ENCODE results near the gene ARHGDIB.

Gene ARHGDIB

GRCh38 chr12:14907953-14908352, 53.4 kb downstream of the ARHGDIB start:
- Histone ChIP-seq H3K9me3 (ENCODE audit: insufficient read depth, low read depth, low read length) (no peaks in the 10 kb centered on the region), H3K27ac (ENCODE audit: low read depth, low read length) (no peak overlapping the region), H3K27me3 (ENCODE audit: insufficient read depth, low read length) (no peaks in the 10 kb centered on the region), H3K36me3 (ENCODE audit: insufficient read depth, low read length) (no peaks in the 10 kb centered on the region), H3K4me3 (ENCODE audit: low read length) (no peak overlapping the region), H3K9ac (ENCODE audit: low read depth, low read length) (no peak overlapping the region), H3K4me1 (ENCODE audit: insufficient read depth, low read length) (no peaks in the 10 kb centered on the region)
- WGBS, result 88% methylated on average over 1 of the region's 1 CpG

DNA sequence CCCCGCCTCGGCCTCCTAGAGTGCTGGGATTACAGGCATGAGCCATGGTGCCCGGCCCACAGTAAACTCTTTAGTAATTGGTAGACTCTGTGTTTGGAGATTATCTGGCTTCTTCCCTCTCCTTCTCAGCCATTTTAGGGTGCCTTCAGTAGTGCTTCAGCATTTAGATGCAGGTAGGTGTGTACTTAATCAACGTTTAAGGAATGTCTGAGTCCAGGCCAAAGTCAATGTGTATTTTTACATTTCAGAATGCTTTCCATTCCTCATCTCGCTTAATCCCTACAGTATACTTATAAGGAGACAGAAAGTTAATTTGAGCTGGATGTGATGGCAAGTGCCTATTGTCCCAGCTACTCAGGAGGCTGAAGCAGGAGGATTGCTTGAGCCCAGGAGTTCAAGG, 55.3 kb downstream of the ARHGDIB start:
- no peaks in the 10 kb centered on the region for H3K4me1 ChIP-seq (ENCODE audit: insufficient read depth, low read length)
- 93% methylated on average over 3 of the region's 5 CpGs for WGBS
- no peaks in the 10 kb centered on the region for H3K36me3 ChIP-seq (ENCODE audit: insufficient read depth, low read length)
- H3K9ac ChIP-seq (ENCODE audit: low read depth, low read length), result no peak overlapping the region
- no peak overlapping the region for H3K27ac ChIP-seq (ENCODE audit: low read depth, low read length)
- no peaks in the 10 kb centered on the region for H3K9me3 ChIP-seq (ENCODE audit: insufficient read depth, low read depth, low read length)
- H3K4me3 ChIP-seq (ENCODE audit: low read length), result no peak overlapping the region
- no peaks in the 10 kb centered on the region for H3K27me3 ChIP-seq (ENCODE audit: insufficient read depth, low read length)

DNA sequence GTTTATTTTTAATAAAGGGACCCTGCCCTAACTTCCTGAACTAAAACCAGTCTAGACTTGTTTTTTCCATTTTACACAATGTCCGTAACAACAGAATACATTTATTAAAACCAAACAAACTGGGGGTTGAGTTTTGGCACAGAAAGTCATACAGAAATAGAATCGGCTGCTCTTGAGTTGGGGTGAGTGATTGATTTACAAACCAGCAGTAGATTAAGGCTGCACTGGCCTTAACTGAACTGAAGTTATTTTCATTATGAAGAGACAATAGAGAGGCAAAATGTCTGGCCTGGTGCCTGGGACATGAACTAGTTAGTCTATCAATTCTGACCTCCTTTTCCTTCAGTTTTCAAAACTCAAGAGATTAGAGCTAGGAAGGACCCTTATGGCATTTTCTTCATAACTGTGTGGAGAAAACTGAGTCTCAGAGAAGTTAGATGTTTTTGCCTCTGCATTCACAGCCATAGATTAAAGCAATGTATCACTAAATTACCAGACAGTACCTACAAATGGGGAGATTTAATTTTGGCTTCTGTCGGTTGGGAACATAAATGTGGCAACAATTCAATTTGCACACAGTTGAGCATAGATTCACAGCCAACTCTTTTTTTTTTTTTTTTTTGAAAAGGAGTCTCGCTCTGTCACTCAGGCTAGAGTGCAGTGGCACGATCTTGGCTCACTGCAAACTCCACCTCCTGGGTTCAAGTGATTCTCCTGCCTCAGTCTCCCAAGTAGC, 56.0 kb downstream of the ARHGDIB start:
- no peak overlapping the region for H3K27ac ChIP-seq (ENCODE audit: low read depth, low read length)
- 95% methylated on average over 5 of the region's 5 CpGs for WGBS
- no peak overlapping the region for H3K9ac ChIP-seq (ENCODE audit: low read depth, low read length)
- no peak overlapping the region for H3K4me3 ChIP-seq (ENCODE audit: low read length)
- H3K27me3 ChIP-seq (ENCODE audit: insufficient read depth, low read length), result no peaks in the 10 kb centered on the region
- no peaks in the 10 kb centered on the region for H3K4me1 ChIP-seq (ENCODE audit: insufficient read depth, low read length)
- no peaks in the 10 kb centered on the region for H3K36me3 ChIP-seq (ENCODE audit: insufficient read depth, low read length)
- H3K9me3 ChIP-seq (ENCODE audit: insufficient read depth, low read depth, low read length), result no peaks in the 10 kb centered on the region

DNA sequence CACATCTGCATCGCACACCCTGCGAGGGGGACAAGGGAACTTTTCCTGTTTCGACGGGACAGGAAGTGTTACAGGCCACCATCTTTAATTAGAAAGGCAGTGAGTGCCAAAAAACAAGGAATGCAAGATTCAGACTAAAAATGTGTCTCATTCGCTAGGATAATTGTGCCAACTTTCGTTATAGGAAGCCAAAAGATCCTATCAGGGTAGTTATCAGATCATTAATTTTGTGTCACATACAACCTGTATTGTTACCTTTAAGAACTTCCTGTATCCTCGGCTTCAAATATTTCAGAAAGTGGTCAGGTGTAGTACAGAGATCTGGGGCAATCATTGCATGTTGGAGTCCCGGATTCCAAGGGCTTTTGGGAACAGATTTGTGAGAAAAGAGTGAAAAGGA, 56.5 kb downstream of the ARHGDIB start:
- H3K9me3 ChIP-seq (ENCODE audit: insufficient read depth, low read depth, low read length), result no peaks in the 10 kb centered on the region
- H3K4me3 ChIP-seq (ENCODE audit: low read length), result no peak overlapping the region
- no peaks in the 10 kb centered on the region for H3K27me3 ChIP-seq (ENCODE audit: insufficient read depth, low read length)
- H3K4me1 ChIP-seq (ENCODE audit: insufficient read depth, low read length), result no peaks in the 10 kb centered on the region
- 94% methylated on average over 8 of the region's 8 CpGs for WGBS
- H3K27ac ChIP-seq (ENCODE audit: low read depth, low read length), result no peak overlapping the region
- H3K36me3 ChIP-seq (ENCODE audit: insufficient read depth, low read length), result no peaks in the 10 kb centered on the region
- no peak overlapping the region for H3K9ac ChIP-seq (ENCODE audit: low read depth, low read length)

DNA sequence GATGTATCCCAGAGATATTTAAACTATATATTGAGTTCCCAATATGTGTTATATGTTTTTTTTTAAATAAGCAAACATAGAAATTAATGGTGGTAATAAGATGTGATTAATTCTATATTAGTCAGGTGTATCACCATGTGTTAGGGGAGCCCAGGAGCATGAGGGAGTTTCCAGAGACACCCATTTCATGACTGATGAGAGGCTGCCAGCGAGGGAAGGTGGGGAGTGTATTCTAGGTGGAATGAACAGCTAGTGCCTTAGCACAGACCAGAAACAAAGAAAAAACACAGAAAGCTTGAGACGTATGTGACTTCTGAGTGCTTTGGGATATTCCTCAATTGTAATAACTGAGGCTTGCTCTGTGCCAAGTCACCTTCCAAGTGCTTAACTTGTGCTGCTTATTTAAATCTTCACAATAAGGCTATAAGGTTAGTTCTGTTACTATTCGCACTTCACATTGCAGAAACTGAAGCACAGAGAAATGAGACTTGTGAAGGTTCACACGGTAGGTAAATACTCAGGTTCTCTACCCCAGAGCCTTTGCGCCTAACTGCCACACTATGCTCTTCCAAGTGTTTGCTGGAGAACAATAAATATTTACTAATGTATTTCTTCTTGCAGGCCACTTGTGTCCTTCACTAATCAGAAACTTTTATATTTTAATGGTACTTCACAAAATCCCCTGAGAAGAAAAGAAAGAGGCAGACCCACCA, 57.9 kb downstream of the ARHGDIB start:
- H3K9me3 ChIP-seq (ENCODE audit: insufficient read depth, low read depth, low read length), result no peaks in the 10 kb centered on the region
- no peak overlapping the region for H3K4me3 ChIP-seq (ENCODE audit: low read length)
- H3K9ac ChIP-seq (ENCODE audit: low read depth, low read length), result no peak overlapping the region
- H3K36me3 ChIP-seq (ENCODE audit: insufficient read depth, low read length), result no peaks in the 10 kb centered on the region
- no peaks in the 10 kb centered on the region for H3K4me1 ChIP-seq (ENCODE audit: insufficient read depth, low read length)
- 98% methylated on average over 5 of the region's 5 CpGs for WGBS
- H3K27me3 ChIP-seq (ENCODE audit: insufficient read depth, low read length), result no peaks in the 10 kb centered on the region
- H3K27ac ChIP-seq (ENCODE audit: low read depth, low read length), result no peak overlapping the region

- Histone ChIP-seq H3K27ac (ENCODE audit: low read depth, low read length) (no peak overlapping the region), H3K27me3 (ENCODE audit: insufficient read depth, low read length) (no peaks in the 10 kb centered on the region), H3K4me3 (ENCODE audit: low read length) (no peak overlapping the region), H3K9me3 (ENCODE audit: insufficient read depth, low read depth, low read length) (no peaks in the 10 kb centered on the region), H3K4me1 (ENCODE audit: insufficient read depth, low read length) (no peaks in the 10 kb centered on the region), H3K36me3 (ENCODE audit: insufficient read depth, low read length) (no peaks in the 10 kb centered on the region), H3K9ac (ENCODE audit: low read depth, low read length) (no peak overlapping the region)
- 100% methylated on average over 2 of the region's 2 CpGs for WGBS
Observed at GRCh38 chr12:14902465-14902864, 58.9 kb downstream of the ARHGDIB start.

- 96% methylated on average over 1 of the region's 1 CpG for WGBS
- Histone ChIP-seq H3K9ac (ENCODE audit: low read depth, low read length) (no peak overlapping the region), H3K36me3 (ENCODE audit: insufficient read depth, low read length) (no peaks in the 10 kb centered on the region), H3K4me1 (ENCODE audit: insufficient read depth, low read length) (no peaks in the 10 kb centered on the region), H3K27me3 (ENCODE audit: insufficient read depth, low read length) (no peaks in the 10 kb centered on the region), H3K27ac (ENCODE audit: low read depth, low read length) (no peak overlapping the region), H3K4me3 (ENCODE audit: low read length) (no peak overlapping the region), H3K9me3 (ENCODE audit: insufficient read depth, low read depth, low read length) (no peaks in the 10 kb centered on the region)
Observed at GRCh38 chr12:14901228-14901562, 60.2 kb downstream of the ARHGDIB start.

GRCh38 chr12:14900521-14901227, 60.7 kb downstream of the ARHGDIB start:
- Histone ChIP-seq H3K27ac (ENCODE audit: low read depth, low read length) (no peak overlapping the region), H3K9ac (ENCODE audit: low read depth, low read length) (no peak overlapping the region), H3K9me3 (ENCODE audit: insufficient read depth, low read depth, low read length) (no peaks in the 10 kb centered on the region), H3K4me1 (ENCODE audit: insufficient read depth, low read length) (no peaks in the 10 kb centered on the region), H3K27me3 (ENCODE audit: insufficient read depth, low read length) (no peaks in the 10 kb centered on the region), H3K4me3 (ENCODE audit: low read length) (no peak overlapping the region), H3K36me3 (ENCODE audit: insufficient read depth, low read length) (no peaks in the 10 kb centered on the region)
- 90% methylated on average over 4 of the region's 5 CpGs for WGBS

GRCh38 chr12:14896521-14897169, 64.8 kb downstream of the ARHGDIB start:
- Histone ChIP-seq H3K9me3 (ENCODE audit: insufficient read depth, low read depth, low read length) (no peaks in the 10 kb centered on the region), H3K4me1 (ENCODE audit: insufficient read depth, low read length) (no peaks in the 10 kb centered on the region), H3K27me3 (ENCODE audit: insufficient read depth, low read length) (no peaks in the 10 kb centered on the region), H3K9ac (ENCODE audit: low read depth, low read length) (no peak overlapping the region), H3K36me3 (ENCODE audit: insufficient read depth, low read length) (no peaks in the 10 kb centered on the region), H3K27ac (ENCODE audit: low read depth, low read length) (no peak overlapping the region), H3K4me3 (ENCODE audit: low read length) (no peak overlapping the region)
- 98% methylated on average over 7 of the region's 7 CpGs for WGBS

DNA sequence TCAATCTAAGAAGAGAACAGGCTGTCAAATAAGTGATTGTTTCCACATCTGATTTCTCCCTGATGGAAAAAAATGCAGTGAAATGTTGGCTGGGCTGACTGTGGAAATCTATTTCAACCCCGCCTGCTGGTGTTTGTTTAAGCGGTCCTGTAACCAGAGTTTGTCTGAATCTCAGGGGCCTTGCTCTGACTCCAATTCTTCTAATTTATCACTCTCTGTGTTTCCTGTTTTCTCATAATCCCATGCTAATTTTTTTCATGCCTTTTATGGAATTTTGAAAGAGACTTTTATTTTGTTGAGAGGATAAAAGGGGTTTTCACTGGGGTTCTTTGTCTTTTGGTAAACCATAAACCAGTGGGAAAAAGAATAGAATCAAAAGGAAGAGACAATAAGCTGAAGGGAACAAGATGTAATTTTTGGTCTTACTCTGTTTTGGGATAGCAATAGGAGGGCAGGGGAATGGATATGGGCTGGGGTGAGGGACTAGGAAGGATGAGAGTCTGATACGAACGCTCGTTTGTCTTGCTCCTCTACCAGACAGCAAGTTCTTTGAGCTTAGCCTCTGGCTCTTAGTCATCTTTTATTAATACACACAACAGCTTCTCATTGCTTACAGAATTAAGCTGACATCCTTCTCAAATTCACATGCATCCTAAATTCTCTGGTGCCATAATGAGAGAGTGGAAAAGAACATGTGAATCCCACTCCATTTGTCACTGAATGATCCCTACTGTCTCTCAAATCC, 67.7 kb downstream of the ARHGDIB start:
- no peaks in the 10 kb centered on the region; the same call in 1 of the 2 replicates for H3K4me1 ChIP-seq (ENCODE audit: insufficient read depth, low read length)
- 96% methylated on average over 5 of the region's 5 CpGs for WGBS
- H3K27ac ChIP-seq (ENCODE audit: low read depth, low read length), result no peak overlapping the region
- H3K9ac ChIP-seq (ENCODE audit: low read depth, low read length), result no peak overlapping the region
- no peak overlapping the region for H3K4me3 ChIP-seq (ENCODE audit: low read length)
- no peaks in the 10 kb centered on the region for H3K36me3 ChIP-seq (ENCODE audit: insufficient read depth, low read length)
- no peaks in the 10 kb centered on the region for H3K9me3 ChIP-seq (ENCODE audit: insufficient read depth, low read depth, low read length)
- H3K27me3 ChIP-seq (ENCODE audit: insufficient read depth, low read length), result no peaks in the 10 kb centered on the region
